Measurements from ENCODE around the gene ARID3B. TPM values are rescaled to one million over a fixed set of nuclear protein-coding genes. Genes with fewer than 3 reads are reported as not detected.

ARID3B gene
- total and polyA plus RNA-seq, 2 of the 13 experiments (the other 11 are each of a cell fraction or from before 2014, with no cell fraction given): 5.3 to 12.8 TPM

DNA sequence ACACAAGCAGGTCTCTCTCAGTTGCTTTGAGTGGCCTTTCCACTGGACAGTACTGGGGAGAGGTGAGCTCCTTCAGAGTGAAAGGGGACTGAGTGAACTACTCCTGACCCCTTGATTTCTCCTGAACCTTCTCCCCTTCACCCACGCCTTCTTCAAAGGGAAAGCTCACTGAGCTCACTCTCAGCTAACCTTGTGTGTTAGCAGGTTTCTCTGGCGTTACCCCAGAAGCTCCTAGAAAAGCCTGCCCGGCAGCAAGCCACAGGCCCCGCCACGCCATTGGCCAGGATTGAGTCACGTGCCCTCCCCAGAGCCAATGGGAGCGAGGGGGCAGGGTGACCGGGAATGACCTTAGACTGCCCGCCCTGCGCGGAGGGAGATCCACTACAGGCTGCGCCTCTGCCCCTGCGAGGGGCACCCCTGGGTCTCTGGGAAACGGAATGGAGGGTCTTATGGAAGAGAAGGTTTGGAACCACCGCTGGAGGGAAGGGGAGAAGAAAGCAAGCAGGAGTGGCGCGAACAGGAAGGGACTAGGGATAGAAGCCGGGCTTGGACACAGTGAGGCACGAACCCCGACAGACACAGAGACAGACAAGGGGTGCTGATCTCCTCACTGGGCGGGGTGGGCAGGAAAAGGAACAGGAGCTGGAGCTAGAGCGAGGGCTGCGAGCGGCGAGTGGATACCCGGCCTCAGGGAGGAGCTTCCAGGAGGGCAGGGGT, 57.3 kb downstream of the ARID3B start (continued):
- TF ChIP-seq, protein P1, sequence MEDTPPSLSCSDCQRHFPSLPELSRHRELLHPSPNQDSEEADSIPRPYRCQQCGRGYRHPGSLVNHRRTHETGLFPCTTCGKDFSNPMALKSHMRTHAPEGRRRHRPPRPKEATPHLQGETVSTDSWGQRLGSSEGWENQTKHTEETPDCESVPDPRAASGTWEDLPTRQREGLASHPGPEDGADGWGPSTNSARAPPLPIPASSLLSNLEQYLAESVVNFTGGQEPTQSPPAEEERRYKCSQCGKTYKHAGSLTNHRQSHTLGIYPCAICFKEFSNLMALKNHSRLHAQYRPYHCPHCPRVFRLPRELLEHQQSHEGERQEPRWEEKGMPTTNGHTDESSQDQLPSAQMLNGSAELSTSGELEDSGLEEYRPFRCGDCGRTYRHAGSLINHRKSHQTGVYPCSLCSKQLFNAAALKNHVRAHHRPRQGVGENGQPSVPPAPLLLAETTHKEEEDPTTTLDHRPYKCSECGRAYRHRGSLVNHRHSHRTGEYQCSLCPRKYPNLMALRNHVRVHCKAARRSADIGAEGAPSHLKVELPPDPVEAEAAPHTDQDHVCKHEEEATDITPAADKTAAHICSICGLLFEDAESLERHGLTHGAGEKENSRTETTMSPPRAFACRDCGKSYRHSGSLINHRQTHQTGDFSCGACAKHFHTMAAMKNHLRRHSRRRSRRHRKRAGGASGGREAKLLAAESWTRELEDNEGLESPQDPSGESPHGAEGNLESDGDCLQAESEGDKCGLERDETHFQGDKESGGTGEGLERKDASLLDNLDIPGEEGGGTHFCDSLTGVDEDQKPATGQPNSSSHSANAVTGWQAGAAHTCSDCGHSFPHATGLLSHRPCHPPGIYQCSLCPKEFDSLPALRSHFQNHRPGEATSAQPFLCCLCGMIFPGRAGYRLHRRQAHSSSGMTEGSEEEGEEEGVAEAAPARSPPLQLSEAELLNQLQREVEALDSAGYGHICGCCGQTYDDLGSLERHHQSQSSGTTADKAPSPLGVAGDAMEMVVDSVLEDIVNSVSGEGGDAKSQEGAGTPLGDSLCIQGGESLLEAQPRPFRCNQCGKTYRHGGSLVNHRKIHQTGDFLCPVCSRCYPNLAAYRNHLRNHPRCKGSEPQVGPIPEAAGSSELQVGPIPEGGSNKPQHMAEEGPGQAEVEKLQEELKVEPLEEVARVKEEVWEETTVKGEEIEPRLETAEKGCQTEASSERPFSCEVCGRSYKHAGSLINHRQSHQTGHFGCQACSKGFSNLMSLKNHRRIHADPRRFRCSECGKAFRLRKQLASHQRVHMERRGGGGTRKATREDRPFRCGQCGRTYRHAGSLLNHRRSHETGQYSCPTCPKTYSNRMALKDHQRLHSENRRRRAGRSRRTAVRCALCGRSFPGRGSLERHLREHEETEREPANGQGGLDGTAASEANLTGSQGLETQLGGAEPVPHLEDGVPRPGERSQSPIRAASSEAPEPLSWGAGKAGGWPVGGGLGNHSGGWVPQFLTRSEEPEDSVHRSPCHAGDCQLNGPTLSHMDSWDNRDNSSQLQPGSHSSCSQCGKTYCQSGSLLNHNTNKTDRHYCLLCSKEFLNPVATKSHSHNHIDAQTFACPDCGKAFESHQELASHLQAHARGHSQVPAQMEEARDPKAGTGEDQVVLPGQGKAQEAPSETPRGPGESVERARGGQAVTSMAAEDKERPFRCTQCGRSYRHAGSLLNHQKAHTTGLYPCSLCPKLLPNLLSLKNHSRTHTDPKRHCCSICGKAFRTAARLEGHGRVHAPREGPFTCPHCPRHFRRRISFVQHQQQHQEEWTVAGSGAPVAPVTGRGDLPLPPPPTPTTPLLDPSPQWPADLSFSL (CRISPR knock-in tag; IDR thresholded peaks at IDR 0.05): no peak
- TF ChIP-seq, protein P2, sequence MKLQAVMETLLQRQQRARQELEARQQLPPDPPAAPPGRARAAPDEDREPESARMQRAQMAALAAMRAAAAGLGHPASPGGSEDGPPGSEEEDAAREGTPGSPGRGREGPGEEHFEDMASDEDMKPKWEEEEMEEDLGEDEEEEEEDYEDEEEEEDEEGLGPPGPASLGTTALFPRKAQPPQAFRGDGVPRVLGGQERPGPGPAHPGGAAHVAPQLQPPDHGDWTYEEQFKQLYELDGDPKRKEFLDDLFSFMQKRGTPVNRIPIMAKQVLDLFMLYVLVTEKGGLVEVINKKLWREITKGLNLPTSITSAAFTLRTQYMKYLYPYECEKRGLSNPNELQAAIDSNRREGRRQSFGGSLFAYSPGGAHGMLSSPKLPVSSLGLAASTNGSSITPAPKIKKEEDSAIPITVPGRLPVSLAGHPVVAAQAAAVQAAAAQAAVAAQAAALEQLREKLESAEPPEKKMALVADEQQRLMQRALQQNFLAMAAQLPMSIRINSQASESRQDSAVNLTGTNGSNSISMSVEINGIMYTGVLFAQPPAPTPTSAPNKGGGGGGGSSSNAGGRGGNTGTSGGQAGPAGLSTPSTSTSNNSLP (IDR thresholded peaks at IDR 0.05; ENCODE audit: low read depth, low read length): no peak
- no peak for TF ChIP-seq MED13 (CRISPR knock-in tag; IDR thresholded peaks at IDR 0.05)
- no peak for TF ChIP-seq ZKSCAN5 (CRISPR knock-in tag; IDR thresholded peaks at IDR 0.05)
- no peak for TF ChIP-seq GTF3A (CRISPR knock-in tag; conservative IDR thresholded peaks at IDR 0.05)
- no peak for TF ChIP-seq CHCHD3 (CRISPR knock-in tag; IDR thresholded peaks at IDR 0.05)
- TF ChIP-seq SMARCC2 (IDR thresholded peaks at IDR 0.05): no peak
- no peak for TF ChIP-seq ZNF616 (CRISPR knock-in tag; IDR thresholded peaks at IDR 0.05; ENCODE audit: low read depth)
- peak; percentile 79; the same call in 1 of the 2 replicates for TF ChIP-seq ZNF333 (CRISPR knock-in tag; IDR thresholded peaks at IDR 0.05; ENCODE audit: borderline replicate concordance)
- no peak for TF ChIP-seq ZNF34 (CRISPR knock-in tag; IDR thresholded peaks at IDR 0.05; ENCODE audit: borderline replicate concordance)
- 0 out of 2 replicates have a peak, but pooled peaks have one; percentile 61 for TF ChIP-seq NCOR1 (IDR thresholded peaks at IDR 0.05; ENCODE audit: borderline replicate concordance, low read length)
- TF ChIP-seq ZNF10 (CRISPR knock-in tag; IDR thresholded peaks at IDR 0.05; ENCODE audit: borderline replicate concordance, low read depth): no peak
- no peak for TF ChIP-seq ZNF780A (CRISPR knock-in tag; IDR thresholded peaks at IDR 0.05)
- TF ChIP-seq ZNF772 (CRISPR knock-in tag; IDR thresholded peaks at IDR 0.05): 0 out of 2 replicates have a peak, but pooled peaks have one; percentile 45
- TF ChIP-seq, protein P3, sequence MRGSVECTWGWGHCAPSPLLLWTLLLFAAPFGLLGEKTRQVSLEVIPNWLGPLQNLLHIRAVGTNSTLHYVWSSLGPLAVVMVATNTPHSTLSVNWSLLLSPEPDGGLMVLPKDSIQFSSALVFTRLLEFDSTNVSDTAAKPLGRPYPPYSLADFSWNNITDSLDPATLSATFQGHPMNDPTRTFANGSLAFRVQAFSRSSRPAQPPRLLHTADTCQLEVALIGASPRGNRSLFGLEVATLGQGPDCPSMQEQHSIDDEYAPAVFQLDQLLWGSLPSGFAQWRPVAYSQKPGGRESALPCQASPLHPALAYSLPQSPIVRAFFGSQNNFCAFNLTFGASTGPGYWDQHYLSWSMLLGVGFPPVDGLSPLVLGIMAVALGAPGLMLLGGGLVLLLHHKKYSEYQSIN (CRISPR knock-in tag; IDR thresholded peaks at IDR 0.05; ENCODE audit: borderline replicate concordance): no peak
- TF ChIP-seq ZNF431 (CRISPR knock-in tag; IDR thresholded peaks at IDR 0.05; ENCODE audit: borderline replicate concordance, low read depth): no peak
- TF ChIP-seq, protein P4, sequence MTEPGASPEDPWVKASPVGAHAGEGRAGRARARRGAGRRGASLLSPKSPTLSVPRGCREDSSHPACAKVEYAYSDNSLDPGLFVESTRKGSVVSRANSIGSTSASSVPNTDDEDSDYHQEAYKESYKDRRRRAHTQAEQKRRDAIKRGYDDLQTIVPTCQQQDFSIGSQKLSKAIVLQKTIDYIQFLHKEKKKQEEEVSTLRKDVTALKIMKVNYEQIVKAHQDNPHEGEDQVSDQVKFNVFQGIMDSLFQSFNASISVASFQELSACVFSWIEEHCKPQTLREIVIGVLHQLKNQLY (CRISPR knock-in tag; IDR thresholded peaks at IDR 0.05): peak; percentile 51; the same call in 1 of the 2 replicates
- TF ChIP-seq, protein P5, sequence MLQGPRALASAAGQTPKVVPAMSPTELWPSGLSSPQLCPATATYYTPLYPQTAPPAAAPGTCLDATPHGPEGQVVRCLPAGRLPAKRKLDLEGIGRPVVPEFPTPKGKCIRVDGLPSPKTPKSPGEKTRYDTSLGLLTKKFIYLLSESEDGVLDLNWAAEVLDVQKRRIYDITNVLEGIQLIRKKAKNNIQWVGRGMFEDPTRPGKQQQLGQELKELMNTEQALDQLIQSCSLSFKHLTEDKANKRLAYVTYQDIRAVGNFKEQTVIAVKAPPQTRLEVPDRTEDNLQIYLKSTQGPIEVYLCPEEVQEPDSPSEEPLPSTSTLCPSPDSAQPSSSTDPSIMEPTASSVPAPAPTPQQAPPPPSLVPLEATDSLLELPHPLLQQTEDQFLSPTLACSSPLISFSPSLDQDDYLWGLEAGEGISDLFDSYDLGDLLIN (CRISPR knock-in tag; IDR thresholded peaks at IDR 0.05; ENCODE audit: borderline replicate concordance): no peak

Data from HepG2 (cell line).